ENCODE results near the gene TLK1.

The TLK1 gene

DNA sequence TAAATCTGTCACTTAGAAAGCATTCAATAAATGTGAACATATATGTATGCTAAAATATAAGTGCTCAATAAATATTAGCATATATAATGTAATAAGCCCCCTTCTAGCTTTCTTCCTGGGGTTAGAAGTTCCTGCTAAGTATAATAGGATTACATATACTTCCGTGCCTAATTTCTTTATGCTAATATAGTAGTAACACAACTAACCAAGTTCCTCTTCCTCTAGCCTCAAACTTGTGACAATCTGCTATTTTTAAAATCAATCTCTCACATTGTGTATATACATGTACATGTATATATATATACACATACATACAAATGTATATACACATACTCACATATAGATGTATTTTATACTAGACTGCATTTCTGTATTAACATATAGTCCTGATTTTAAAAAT lies 32.2 kb downstream of the TLK1 start (continued):
- TF ChIP-seq, protein P1, sequence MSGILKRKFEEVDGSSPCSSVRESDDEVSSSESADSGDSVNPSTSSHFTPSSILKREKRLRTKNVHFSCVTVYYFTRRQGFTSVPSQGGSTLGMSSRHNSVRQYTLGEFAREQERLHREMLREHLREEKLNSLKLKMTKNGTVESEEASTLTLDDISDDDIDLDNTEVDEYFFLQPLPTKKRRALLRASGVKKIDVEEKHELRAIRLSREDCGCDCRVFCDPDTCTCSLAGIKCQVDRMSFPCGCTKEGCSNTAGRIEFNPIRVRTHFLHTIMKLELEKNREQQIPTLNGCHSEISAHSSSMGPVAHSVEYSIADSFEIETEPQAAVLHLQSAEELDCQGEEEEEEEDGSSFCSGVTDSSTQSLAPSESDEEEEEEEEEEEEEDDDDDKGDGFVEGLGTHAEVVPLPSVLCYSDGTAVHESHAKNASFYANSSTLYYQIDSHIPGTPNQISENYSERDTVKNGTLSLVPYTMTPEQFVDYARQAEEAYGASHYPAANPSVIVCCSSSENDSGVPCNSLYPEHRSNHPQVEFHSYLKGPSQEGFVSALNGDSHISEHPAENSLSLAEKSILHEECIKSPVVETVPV (CRISPR knock-in tag; IDR thresholded peaks at IDR 0.05): no peak
- TF ChIP-seq GLIS3 (CRISPR knock-in tag; IDR thresholded peaks at IDR 0.05) (no peak), BACH2 (CRISPR knock-in tag; IDR thresholded peaks at IDR 0.05; ENCODE audit: borderline replicate concordance) (no peak), OSR1 (CRISPR knock-in tag; IDR thresholded peaks at IDR 0.05) (no peak), TOX (CRISPR knock-in tag; IDR thresholded peaks at IDR 0.05; ENCODE audit: borderline replicate concordance) (no peak), ZNF8 (CRISPR knock-in tag; IDR thresholded peaks at IDR 0.05) (no peak), ISL1 (CRISPR knock-in tag; IDR thresholded peaks at IDR 0.05) (no peak), RARB (CRISPR knock-in tag; IDR thresholded peaks at IDR 0.05) (no peak), ZNF565 (CRISPR knock-in tag; conservative IDR thresholded peaks at IDR 0.05; ENCODE audit: low read depth) (no peak)
- TF ChIP-seq, protein P2, sequence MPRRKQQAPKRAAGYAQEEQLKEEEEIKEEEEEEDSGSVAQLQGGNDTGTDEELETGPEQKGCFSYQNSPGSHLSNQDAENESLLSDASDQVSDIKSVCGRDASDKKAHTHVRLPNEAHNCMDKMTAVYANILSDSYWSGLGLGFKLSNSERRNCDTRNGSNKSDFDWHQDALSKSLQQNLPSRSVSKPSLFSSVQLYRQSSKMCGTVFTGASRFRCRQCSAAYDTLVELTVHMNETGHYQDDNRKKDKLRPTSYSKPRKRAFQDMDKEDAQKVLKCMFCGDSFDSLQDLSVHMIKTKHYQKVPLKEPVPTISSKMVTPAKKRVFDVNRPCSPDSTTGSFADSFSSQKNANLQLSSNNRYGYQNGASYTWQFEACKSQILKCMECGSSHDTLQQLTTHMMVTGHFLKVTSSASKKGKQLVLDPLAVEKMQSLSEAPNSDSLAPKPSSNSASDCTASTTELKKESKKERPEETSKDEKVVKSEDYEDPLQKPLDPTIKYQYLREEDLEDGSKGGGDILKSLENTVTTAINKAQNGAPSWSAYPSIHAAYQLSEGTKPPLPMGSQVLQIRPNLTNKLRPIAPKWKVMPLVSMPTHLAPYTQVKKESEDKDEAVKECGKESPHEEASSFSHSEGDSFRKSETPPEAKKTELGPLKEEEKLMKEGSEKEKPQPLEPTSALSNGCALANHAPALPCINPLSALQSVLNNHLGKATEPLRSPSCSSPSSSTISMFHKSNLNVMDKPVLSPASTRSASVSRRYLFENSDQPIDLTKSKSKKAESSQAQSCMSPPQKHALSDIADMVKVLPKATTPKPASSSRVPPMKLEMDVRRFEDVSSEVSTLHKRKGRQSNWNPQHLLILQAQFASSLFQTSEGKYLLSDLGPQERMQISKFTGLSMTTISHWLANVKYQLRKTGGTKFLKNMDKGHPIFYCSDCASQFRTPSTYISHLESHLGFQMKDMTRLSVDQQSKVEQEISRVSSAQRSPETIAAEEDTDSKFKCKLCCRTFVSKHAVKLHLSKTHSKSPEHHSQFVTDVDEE (CRISPR knock-in tag; IDR thresholded peaks at IDR 0.05): no peak

DNA sequence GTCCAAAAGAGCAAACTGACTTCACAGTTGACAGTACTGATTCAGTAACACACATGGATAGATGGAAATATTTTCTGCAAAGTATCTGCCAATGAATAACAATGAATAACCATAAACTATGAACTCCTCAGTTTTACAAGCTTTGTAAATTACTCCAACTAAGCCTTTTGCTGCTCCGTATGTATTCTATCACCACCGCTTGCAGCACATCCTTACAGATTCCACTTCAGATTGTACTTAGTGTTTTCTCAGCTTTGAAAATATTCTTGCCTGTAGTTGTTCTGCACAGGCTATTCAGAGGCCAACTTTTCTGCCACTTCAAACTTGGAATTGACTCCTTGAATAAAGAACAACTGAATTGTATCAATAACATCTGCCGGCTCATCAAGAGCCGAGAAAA lies 36.2 kb downstream of the TLK1 start:
- TF ChIP-seq ZNF565 (CRISPR knock-in tag; conservative IDR thresholded peaks at IDR 0.05; ENCODE audit: low read depth) (no peak), GLIS3 (CRISPR knock-in tag; IDR thresholded peaks at IDR 0.05) (no peak), CSDC2 (CRISPR knock-in tag; IDR thresholded peaks at IDR 0.05) (no peak), ZFP30 (CRISPR knock-in tag; IDR thresholded peaks at IDR 0.05) (no peak), ISL1 (CRISPR knock-in tag; IDR thresholded peaks at IDR 0.05) (no peak), ARNTL (CRISPR knock-in tag; IDR thresholded peaks at IDR 0.05; ENCODE audit: borderline replicate concordance, low read depth) (no peak), PPARA (CRISPR knock-in tag; IDR thresholded peaks at IDR 0.05; ENCODE audit: borderline replicate concordance) (no peak), ZNF8 (CRISPR knock-in tag; IDR thresholded peaks at IDR 0.05) (no peak), ZC3H10 (CRISPR knock-in tag; IDR thresholded peaks at IDR 0.05) (no peak), ZFP3 (CRISPR knock-in tag; IDR thresholded peaks at IDR 0.05) (no peak), SNAI2 (CRISPR knock-in tag; IDR thresholded peaks at IDR 0.05) (no peak), ZNF70 (CRISPR knock-in tag; IDR thresholded peaks at IDR 0.05) (no peak)
- ATAC-seq: no peak

DNA sequence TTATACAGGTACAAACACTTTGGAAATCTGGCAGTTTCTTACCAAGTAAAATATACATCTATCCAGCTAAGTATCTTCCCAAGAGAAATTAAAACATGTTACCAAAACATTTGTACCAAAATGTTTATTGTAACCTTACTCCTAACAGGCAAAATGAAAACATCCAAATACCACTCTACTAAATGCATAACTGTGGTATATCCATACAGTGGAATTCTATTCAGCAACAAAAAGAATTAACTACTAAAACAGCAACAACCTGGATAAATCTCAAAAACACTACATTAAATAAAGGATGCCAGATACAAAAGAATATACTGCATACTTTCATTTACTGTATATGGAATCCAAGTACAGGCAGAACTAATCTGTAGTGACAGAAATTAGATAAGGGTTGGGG lies 51.1 kb downstream of the TLK1 start:
- no peak for ATAC-seq
- TF ChIP-seq PPARA (CRISPR knock-in tag; IDR thresholded peaks at IDR 0.05; ENCODE audit: borderline replicate concordance) (no peak), ZNF8 (CRISPR knock-in tag; IDR thresholded peaks at IDR 0.05) (peak; percentile 94)

DNA sequence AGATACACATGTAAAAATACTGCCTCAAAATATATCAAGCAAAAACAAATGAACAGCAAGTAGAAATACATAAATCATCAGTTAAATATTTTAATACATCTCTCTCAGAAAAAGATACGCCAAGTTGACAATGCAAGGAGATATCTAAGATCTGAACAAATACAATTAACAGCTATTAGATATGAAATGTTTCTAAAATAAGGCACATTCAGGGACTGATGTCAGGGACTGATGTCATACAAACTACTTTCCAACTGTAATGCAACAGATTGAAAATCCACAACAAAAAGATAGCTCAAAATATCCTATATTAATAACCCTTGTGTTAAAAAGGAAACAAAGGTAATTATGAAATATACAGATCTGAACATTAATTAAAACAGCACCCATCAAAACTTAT lies 51.7 kb downstream of the TLK1 start:
- no peak for ATAC-seq
- TF ChIP-seq ZNF565 (CRISPR knock-in tag; conservative IDR thresholded peaks at IDR 0.05; ENCODE audit: low read depth) (no peak), ZC3H10 (CRISPR knock-in tag; IDR thresholded peaks at IDR 0.05) (no peak), ISL1 (CRISPR knock-in tag; IDR thresholded peaks at IDR 0.05) (peak; percentile 78), CSDC2 (CRISPR knock-in tag; IDR thresholded peaks at IDR 0.05) (no peak), GLIS3 (CRISPR knock-in tag; IDR thresholded peaks at IDR 0.05) (no peak), ZNF8 (CRISPR knock-in tag; IDR thresholded peaks at IDR 0.05) (no peak)
- TF ChIP-seq, protein P3, sequence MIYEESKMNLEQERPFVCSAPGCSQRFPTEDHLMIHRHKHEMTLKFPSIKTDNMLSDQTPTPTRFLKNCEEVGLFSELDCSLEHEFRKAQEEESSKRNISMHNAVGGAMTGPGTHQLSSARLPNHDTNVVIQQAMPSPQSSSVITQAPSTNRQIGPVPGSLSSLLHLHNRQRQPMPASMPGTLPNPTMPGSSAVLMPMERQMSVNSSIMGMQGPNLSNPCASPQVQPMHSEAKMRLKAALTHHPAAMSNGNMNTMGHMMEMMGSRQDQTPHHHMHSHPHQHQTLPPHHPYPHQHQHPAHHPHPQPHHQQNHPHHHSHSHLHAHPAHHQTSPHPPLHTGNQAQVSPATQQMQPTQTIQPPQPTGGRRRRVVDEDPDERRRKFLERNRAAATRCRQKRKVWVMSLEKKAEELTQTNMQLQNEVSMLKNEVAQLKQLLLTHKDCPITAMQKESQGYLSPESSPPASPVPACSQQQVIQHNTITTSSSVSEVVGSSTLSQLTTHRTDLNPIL (CRISPR knock-in tag; IDR thresholded peaks at IDR 0.05; ENCODE audit: low read depth): peak; percentile 72; the same call in 1 of the 2 replicates
- TF ChIP-seq, protein P1 (CRISPR knock-in tag; IDR thresholded peaks at IDR 0.05): no peak

DNA sequence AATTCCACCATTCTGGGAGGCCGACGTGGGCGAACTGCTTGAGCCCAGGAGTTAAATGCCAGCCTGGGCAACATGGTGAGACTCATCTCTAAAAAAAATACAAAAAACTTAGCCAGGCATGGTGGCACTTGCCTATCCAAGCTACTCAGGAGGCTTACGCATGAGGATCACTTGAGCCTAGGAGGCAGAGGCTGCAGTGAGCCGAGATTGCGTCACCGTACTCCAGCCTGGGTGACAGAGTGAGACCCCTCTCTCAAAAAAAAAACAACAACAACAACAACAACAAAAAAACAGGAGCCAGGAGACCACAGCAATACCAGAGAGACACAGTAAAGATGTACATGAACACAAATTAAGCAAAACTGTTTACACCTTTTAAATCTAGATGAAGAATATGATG lies 52.9 kb downstream of the TLK1 start:
- TF ChIP-seq GLIS3 (CRISPR knock-in tag; IDR thresholded peaks at IDR 0.05) (no peak), CSDC2 (CRISPR knock-in tag; IDR thresholded peaks at IDR 0.05) (no peak), ARNTL (CRISPR knock-in tag; IDR thresholded peaks at IDR 0.05; ENCODE audit: borderline replicate concordance, low read depth) (no peak), ZNF70 (CRISPR knock-in tag; IDR thresholded peaks at IDR 0.05) (no peak), SNAI2 (CRISPR knock-in tag; IDR thresholded peaks at IDR 0.05) (no peak), ZC3H10 (CRISPR knock-in tag; IDR thresholded peaks at IDR 0.05) (no peak), TCF4 (CRISPR knock-in tag; IDR thresholded peaks at IDR 0.05; ENCODE audit: borderline replicate concordance) (no peak), BACH2 (CRISPR knock-in tag; IDR thresholded peaks at IDR 0.05; ENCODE audit: borderline replicate concordance) (no peak), PPARA (CRISPR knock-in tag; IDR thresholded peaks at IDR 0.05; ENCODE audit: borderline replicate concordance) (no peak)
- TF ChIP-seq, protein P4, sequence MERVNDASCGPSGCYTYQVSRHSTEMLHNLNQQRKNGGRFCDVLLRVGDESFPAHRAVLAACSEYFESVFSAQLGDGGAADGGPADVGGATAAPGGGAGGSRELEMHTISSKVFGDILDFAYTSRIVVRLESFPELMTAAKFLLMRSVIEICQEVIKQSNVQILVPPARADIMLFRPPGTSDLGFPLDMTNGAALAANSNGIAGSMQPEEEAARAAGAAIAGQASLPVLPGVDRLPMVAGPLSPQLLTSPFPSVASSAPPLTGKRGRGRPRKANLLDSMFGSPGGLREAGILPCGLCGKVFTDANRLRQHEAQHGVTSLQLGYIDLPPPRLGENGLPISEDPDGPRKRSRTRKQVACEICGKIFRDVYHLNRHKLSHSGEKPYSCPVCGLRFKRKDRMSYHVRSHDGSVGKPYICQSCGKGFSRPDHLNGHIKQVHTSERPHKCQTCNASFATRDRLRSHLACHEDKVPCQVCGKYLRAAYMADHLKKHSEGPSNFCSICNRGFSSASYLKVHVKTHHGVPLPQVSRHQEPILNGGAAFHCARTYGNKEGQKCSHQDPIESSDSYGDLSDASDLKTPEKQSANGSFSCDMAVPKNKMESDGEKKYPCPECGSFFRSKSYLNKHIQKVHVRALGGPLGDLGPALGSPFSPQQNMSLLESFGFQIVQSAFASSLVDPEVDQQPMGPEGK (CRISPR knock-in tag; IDR thresholded peaks at IDR 0.05; ENCODE audit: borderline replicate concordance): no peak
- no peak for ATAC-seq
